Tibial artery (tissue), 4 donors: ENCODE results near the gene CSAD.

Experiments used
- DNase-seq, 2 donors: peaks; one replicate each; pipeline ENCODE4 v3.0.0-alpha.2; 2019
- H3K27ac ChIP-seq, 2 donors: fragments of 200-600 bp; sonication (generic) in 1 of 2; 1 replicate in 1 of 2; 2 replicates in 1 of 2; pipeline ENCODE4 v1.5.1; 2018 to 2019; ENCODE audit warnings: mild to moderate bottlenecking in 1 of 2
- H3K27me3 ChIP-seq, 2 donors: fragments of 200-600 bp; sonication (generic) in 1 of 2; one replicate each; pipeline versions ENCODE4 v1.5.1 to v1.6.0; 2016 to 2019
- H3K36me3 ChIP-seq, 3 donors: fragments of 200-600 bp; sonication (generic) in 2 of 3; one replicate each; pipeline ENCODE4 v1.5.1; 2016 to 2019; ENCODE audit warnings: mild to moderate bottlenecking in 2 of 3
- H3K4me1 ChIP-seq, 4 donors: fragments of 200-600 bp; sonication (generic) in 2 of 4; 1 replicate in 3 of 4; 2 replicates in 1 of 4; pipeline ENCODE4 v1.5.1; 2016 to 2019
- H3K4me3 ChIP-seq, 2 donors: fragments of 200-600 bp; sonication (generic) in 1 of 2; 1 replicate in 1 of 2; 2 replicates in 1 of 2; pipeline ENCODE4 v1.5.1; 2018 to 2019; ENCODE audit warnings: mild to moderate bottlenecking in 2 of 2
- H3K9me3 ChIP-seq, 3 donors: fragments of 200-600 bp; sonication (generic) in 1 of 3; one replicate each; pipeline ENCODE4 v1.5.1; 2016 to 2019
- CTCF ChIP-seq, 2 experiments: fragments of 200-600 bp in 1 of 2; fragments of 450-650 bp in 1 of 2; IDR thresholded peaks; one replicate each; pipeline ENCODE4 v1.5.1; 2017 to 2019; ENCODE audit warnings: antibody characterized with exemption in 2 of 2, mild to moderate bottlenecking in 1 of 2, moderate library complexity in 1 of 2
- intact Hi-C: fragments of 100-400 bp; cut with DNase I; formaldehyde crosslinking; loops from one replicate; pipeline ENCODE4 v1.15.0; 2023; ENCODE audit warnings: low total_unique reads

The CSAD gene

DNA sequence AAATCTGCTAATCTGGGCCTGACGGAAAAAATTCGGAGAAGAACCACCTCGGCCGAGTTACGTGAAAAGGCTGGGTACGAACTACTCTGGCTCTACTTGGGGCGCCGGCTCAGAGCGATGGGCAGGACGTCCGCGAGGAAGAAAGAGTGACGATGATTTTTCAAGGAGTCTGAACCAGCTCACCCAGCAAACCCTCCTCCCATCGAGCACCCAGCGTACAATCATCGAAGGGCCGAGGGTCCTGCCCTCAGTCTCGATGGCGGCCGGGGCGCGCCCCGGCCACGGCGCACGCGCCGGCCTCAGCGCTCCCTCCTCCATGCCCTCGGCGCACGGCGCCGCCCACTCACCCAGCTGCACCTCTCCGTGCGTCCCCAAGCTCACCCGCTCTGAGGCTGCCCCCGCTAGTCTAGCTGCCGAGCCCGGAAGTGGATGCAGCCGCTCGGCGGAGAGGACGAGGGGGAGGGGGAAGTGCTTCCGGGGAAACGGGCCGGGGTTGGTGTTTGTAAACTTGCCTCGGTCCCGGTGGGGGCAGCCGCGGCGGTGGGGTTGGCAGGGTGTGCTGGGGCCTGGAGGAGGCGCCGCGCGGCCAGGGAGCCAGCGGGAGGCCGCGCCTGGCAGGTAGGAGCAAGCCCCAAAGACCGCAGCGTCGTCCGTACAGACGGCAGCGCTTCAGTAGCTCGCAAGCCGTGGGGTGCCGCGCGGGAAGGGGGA lies at the start of gene CSAD, which contains the start of gene ZNF740:
TSS of gene CSAD (minus strand) at position 706 of the 711 bp plus-strand sequence. CDS start 7,455 bp downstream, outside the sequence.
TSS of gene ZNF740 (plus strand) at position 503 of the 711 bp plus-strand sequence. CDS start 1,262 bp downstream, outside the sequence.
- H3K4me3 ChIP-seq, result peak within 1 kb of the TSS; percentile 81 to 87
- H3K36me3 ChIP-seq, result peaks cover 23 to 34% (median 24%) of the 10 kb centered on the region in 3 donors
- H3K27me3 ChIP-seq, result no peaks in the 10 kb centered on the region
- peak within 1 kb of the TSS; percentile 85 to 91 for H3K27ac ChIP-seq
- H3K9me3 ChIP-seq, result no peaks in the 10 kb centered on the region
- intact Hi-C loops, result no loop called here
- no peak for TF ChIP-seq CTCF (IDR thresholded peaks at IDR 0.05)
- H3K4me1 ChIP-seq, result peaks cover 0 to 53% (median 39%) of the 10 kb centered on the region in 4 donors
- peak; percentile 98 to 99 for DNase-seq

DNA sequence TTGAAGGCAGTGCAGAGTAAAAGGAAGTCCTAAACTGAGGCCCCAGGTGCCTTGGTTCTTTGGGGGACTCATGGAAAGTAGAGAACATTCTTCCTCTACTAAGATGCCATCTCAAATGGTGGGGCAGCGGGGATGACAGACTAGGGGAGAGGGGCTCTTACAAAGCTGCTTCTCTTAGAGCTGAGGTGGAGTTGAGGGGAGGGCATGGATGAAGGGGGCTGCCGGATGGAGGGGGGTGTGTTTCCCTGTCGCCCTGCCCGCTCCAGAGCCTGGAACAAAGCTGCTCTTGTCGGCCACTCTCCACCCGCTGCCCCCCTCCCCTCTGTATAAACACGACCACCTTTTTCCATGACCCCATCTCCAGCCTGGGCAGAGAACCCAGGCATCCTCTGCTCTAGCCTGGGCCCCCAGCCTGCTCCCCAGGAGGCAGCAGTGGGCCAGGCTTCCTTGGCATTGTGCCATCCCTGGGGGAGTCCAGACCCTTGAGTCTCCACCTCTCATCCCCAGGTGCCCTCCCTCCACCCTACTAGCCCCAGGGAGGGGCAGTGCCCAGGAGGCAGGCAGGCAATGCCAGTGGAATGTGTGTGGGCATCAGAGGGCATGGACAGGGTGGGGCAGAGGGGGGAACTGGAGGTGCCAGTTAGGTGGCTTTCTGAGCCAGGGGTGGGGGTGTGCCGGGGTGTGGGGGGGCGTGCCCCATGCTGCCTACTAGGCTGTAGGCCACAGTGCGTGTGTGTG lies 49.6 kb upstream of the CSAD start:
- Histone ChIP-seq H3K27ac (peak overlapping the region; percentile 88 to 96), H3K4me3 (peak overlapping the region; percentile 66 to 90), H3K4me1 (peaks cover 11 to 84% (median 62%) of the 10 kb centered on the region in 4 donors), H3K36me3 (peaks cover 0 to 26% (median 11%) of the 10 kb centered on the region in 3 donors), H3K9me3 (no peaks in the 10 kb centered on the region), H3K27me3 (no peaks in the 10 kb centered on the region)
- no peak for DNase-seq
- intact Hi-C loops, result no loop called here
- no peak for TF ChIP-seq CTCF (IDR thresholded peaks at IDR 0.05)

- no peaks in the 10 kb centered on the region for H3K9me3 ChIP-seq
- peak overlapping the region; percentile 88 to 96 for H3K27ac ChIP-seq
- H3K4me1 ChIP-seq, result peaks cover 11 to 84% (median 66%) of the 10 kb centered on the region in 4 donors
- intact Hi-C loops, result no loop called here
- DNase-seq, result peak in 1 of 2 donors; percentile 35
- H3K27me3 ChIP-seq, result no peaks in the 10 kb centered on the region
- no peak for TF ChIP-seq CTCF (IDR thresholded peaks at IDR 0.05)
- no peak overlapping the region for H3K4me3 ChIP-seq
- peaks cover 0 to 28% (median 11%) of the 10 kb centered on the region in 3 donors for H3K36me3 ChIP-seq
Measured at GRCh38 chr12:53229454-53229853, 48.7 kb upstream of the CSAD start.

- Histone ChIP-seq H3K27me3 (no peaks in the 10 kb centered on the region), H3K4me3 (no peak overlapping the region), H3K27ac (peak overlapping the region; percentile 33 to 96), H3K9me3 (no peaks in the 10 kb centered on the region), H3K36me3 (peaks cover 0 to 28% (median 11%) of the 10 kb centered on the region in 3 donors), H3K4me1 (peaks cover 12 to 84% (median 67%) of the 10 kb centered on the region in 4 donors)
- DNase-seq, result no peak
- no peak for TF ChIP-seq CTCF (IDR thresholded peaks at IDR 0.05)
- intact Hi-C loops, result no loop called here
Measured at GRCh38 chr12:53227836-53228235, 47.1 kb upstream of the CSAD start.

- Histone ChIP-seq H3K9me3 (no peaks in the 10 kb centered on the region), H3K27me3 (no peaks in the 10 kb centered on the region), H3K4me1 (peaks cover 12 to 85% (median 67%) of the 10 kb centered on the region in 4 donors), H3K27ac (peak overlapping the region; percentile 20 to 33), H3K4me3 (no peak overlapping the region), H3K36me3 (peaks cover 0 to 28% (median 11%) of the 10 kb centered on the region in 3 donors)
- intact Hi-C loops, result no loop called here
- TF ChIP-seq CTCF (IDR thresholded peaks at IDR 0.05), result no peak
- peak in 1 of 2 donors; percentile 59 for DNase-seq
Measured at GRCh38 chr12:53227341-53227740, 46.6 kb upstream of the CSAD start.
